HEK293T (cell line): ENCODE data around the gene CPLX3.

Source experiments
- CTCF ChIA-PET: fragments of 350-600 bp; formaldehyde crosslinking; extraction: SDS; loops from one replicate; lab custom pipeline; 2021; ENCODE audit warnings: antibody characterized with exemption, inconsistent platforms; lab: Yijun Ruan, JAX
- POLR2A ChIA-PET: fragments of 350-600 bp; formaldehyde crosslinking; extraction: SDS; loops from one replicate; lab custom pipeline; 2020; ENCODE audit warnings: antibody characterized with exemption, inconsistent platforms; lab: Yijun Ruan, JAX
- DNase-seq: peaks from one replicate; pipeline ENCODE4 v3.0.0; 2012; ENCODE audit warnings: mixed read lengths; ENCODE audit errors: extremely low spot score
- ARNT ChIP-seq: fragments of 450-650 bp; IDR thresholded peaks from 2 replicates; pipeline ENCODE4 v1.6.1; 2017; ENCODE audit warnings: mild to moderate bottlenecking
- BHLHE40 ChIP-seq: fragments of 450-650 bp; IDR thresholded peaks from 2 replicates; pipeline ENCODE4 v1.6.1; 2016; ENCODE audit warnings: mild to moderate bottlenecking, moderate library complexity, borderline replicate concordance
- CTBP1 ChIP-seq: fragments of 450-650 bp; IDR thresholded peaks from 2 replicates; pipeline ENCODE4 v1.6.1; 2016; ENCODE audit warnings: borderline replicate concordance
- ELF4 ChIP-seq: fragments of 450-650 bp; IDR thresholded peaks from 2 replicates; pipeline ENCODE4 v1.6.1; 2017; ENCODE audit warnings: antibody characterized with exemption
- FOXA1 ChIP-seq: fragments of 450-650 bp; IDR thresholded peaks from 2 replicates; pipeline ENCODE4 v1.6.1; 2016; ENCODE audit warnings: mild to moderate bottlenecking
- FOXK2 ChIP-seq: fragments of 450-650 bp; IDR thresholded peaks from 2 replicates; pipeline ENCODE4 v1.6.1; 2016; ENCODE audit warnings: mild to moderate bottlenecking
- FOXM1 ChIP-seq: fragments of 450-650 bp; IDR thresholded peaks from 2 replicates; pipeline ENCODE4 v1.6.1; 2017; ENCODE audit warnings: mild to moderate bottlenecking, borderline replicate concordance
- HDGF ChIP-seq: fragments of 450-650 bp; IDR thresholded peaks from 2 replicates; pipeline ENCODE4 v1.6.1; 2017; ENCODE audit warnings: antibody characterized with exemption, borderline replicate concordance
- L3MBTL2 ChIP-seq: fragments of 450-650 bp; conservative IDR thresholded peaks from 2 replicates; pipeline ENCODE4 v1.6.1; 2016; ENCODE audit warnings: mild to moderate bottlenecking
- LEF1 ChIP-seq: fragments of 450-650 bp; IDR thresholded peaks from 2 replicates; pipeline ENCODE4 v1.6.1; 2017; ENCODE audit warnings: mild to moderate bottlenecking, borderline replicate concordance
- NFRKB ChIP-seq: fragments of 450-650 bp; IDR thresholded peaks from 2 replicates; pipeline ENCODE4 v1.6.1; 2016; ENCODE audit warnings: mild to moderate bottlenecking, moderate library complexity
- PKNOX1 ChIP-seq: fragments of 450-650 bp; IDR thresholded peaks from 2 replicates; pipeline ENCODE4 v1.6.1; 2016
- SP1 ChIP-seq: fragments of 450-650 bp; IDR thresholded peaks from 2 replicates; pipeline ENCODE4 v1.6.1; 2017
- SUZ12 ChIP-seq: fragments of 450-650 bp; IDR thresholded peaks from 2 replicates; pipeline ENCODE4 v1.6.1; 2016; ENCODE audit warnings: mild to moderate bottlenecking
- TARDBP ChIP-seq: fragments of 450-650 bp; IDR thresholded peaks from 2 replicates; pipeline ENCODE4 v1.6.1; 2016
- ZNF384 ChIP-seq: fragments of 450-650 bp; IDR thresholded peaks from 2 replicates; pipeline ENCODE4 v1.6.1; 2016

CPLX3 gene

GRCh38 chr15:74864296-74864695 lies 37.9 kb downstream of the CPLX3 start:
- ChIA-PET POLR2A (no interaction called here), CTCF (interaction anchor here (0.6 kb wide), 1 partner anchor 95 kb away, joined by 4 read pairs; no protein-coding TSS in a partner anchor)
- no peak for TF ChIP-seq NFRKB
- no peak for TF ChIP-seq TARDBP
- TF ChIP-seq ZNF384, result no peak
- TF ChIP-seq SUZ12, result no peak
- TF ChIP-seq PKNOX1, result no peak
- no peak for TF ChIP-seq CTBP1

GRCh38 chr15:74865316-74865715 lies 38.9 kb downstream of the CPLX3 start:
- TF ChIP-seq TARDBP (no peak), FOXK2 (no peak), LEF1 (no peak)
- no peak for DNase-seq
- ChIA-PET CTCF (no interaction called here), POLR2A (interaction anchor here (0.9 kb wide), 1 partner anchor 22 kb away, joined by 3 read pairs; the partner anchor contains the start of gene ULK3)

More at GRCh38 chr15:74864296-74864695, 37.9 kb downstream of the CPLX3 start:
- DNase-seq, result no peak

DNA sequence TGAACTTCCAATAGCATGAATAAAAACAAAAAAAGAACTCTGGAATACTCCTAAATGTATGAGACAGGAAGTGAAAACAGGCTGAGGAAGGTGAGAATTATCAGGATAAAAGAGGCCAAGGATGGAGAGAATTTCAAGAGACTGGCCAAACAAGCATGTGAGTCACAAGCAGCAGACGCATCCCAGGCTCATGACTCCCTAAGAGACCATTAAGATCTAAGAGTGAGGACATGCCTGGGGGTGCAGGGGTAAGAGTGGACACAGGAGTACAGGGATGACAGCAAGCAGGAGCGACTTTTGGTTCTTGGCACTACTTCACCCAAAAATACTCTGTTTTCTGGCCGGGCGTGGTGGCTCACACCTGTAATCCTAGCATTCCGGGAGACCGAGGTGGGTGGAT lies 39.7 kb downstream of the CPLX3 start:
- CTCF ChIA-PET, result interaction anchor here (0.5 to 2.0 kb wide), 2 partner anchors 36 to 487 kb away, joined by 3 to 6 read pairs; no protein-coding TSS in a partner anchor
- no peak for DNase-seq
- POLR2A ChIA-PET, result no interaction called here
- TF ChIP-seq TARDBP (no peak), ARNT (no peak), HDGF (no peak), CTBP1 (no peak)

GRCh38 chr15:74867466-74868038 lies 41.1 kb downstream of the CPLX3 start:
- CTCF ChIA-PET, result interaction anchor here (2.0 kb wide), 1 partner anchor 34 kb away, joined by 6 read pairs; no protein-coding TSS in a partner anchor
- POLR2A ChIA-PET, result no interaction called here
- TF ChIP-seq SUZ12 (no peak), PKNOX1 (no peak), ARNT (no peak), FOXM1 (no peak), SP1 (no peak), ZNF384 (no peak), CTBP1 (no peak), LEF1 (no peak), HDGF (no peak), L3MBTL2 (no peak), TARDBP (no peak), BHLHE40 (no peak), ELF4 (no peak), FOXA1 (no peak), NFRKB (no peak), FOXK2 (no peak)
- no peak for DNase-seq

DNA sequence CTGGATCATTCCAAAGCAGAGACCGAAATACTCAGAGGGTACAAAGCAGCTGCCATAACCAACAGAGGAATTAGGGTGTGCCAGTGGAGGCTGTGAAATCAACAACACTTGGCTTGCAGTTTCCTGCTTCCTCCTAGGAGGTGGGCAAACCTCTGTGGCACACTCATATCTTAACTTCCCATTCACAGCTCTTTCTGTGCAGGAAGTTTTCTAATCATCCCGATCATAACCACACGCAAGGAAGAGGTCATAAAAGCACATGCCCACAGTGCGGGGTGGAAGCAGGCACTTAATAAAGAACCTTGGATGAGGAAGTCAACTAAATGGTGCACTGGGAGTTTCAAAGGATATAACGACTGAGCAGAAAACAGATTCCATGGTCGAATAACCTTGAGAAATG lies 41.6 kb downstream of the CPLX3 start:
- POLR2A ChIA-PET, result no interaction called here
- no peak for DNase-seq
- CTCF ChIA-PET, result interaction anchor here (2.0 kb wide), 1 partner anchor 34 kb away, joined by 6 read pairs; no protein-coding TSS in a partner anchor
- TF ChIP-seq SP1 (no peak), L3MBTL2 (no peak)

DNA sequence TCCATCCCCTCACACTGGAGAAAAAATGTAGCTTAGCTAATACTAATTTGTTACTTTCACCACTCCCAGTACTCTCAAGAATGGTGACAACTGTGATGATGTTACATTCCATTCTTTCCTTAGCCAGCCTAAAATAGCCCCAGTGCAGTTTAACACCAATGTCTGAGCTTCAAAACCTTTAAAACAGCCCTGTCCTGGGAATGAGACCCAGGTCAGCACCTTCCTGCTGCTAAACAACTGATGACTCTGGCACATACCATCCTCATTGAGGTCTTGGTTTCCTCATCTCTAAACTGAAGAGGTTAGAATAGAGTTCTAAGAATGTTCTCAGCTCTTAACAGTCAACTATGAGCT lies 42.9 kb downstream of the CPLX3 start:
- no peak for TF ChIP-seq ELF4
- no peak for TF ChIP-seq FOXK2
- no peak for TF ChIP-seq ARNT
- TF ChIP-seq FOXA1, result no peak
- no peak for TF ChIP-seq SP1
- TF ChIP-seq CTBP1, result no peak
- TF ChIP-seq TARDBP, result no peak
- no peak for TF ChIP-seq SUZ12
- no peak for TF ChIP-seq ZNF384
- TF ChIP-seq FOXM1, result no peak
- CTCF ChIA-PET, result interaction anchor here (0.7 kb wide), 1 partner anchor 13 kb away, joined by 3 read pairs; no protein-coding TSS in a partner anchor
- no peak for DNase-seq
- POLR2A ChIA-PET, result interaction anchor here (0.9 to 2.7 kb wide), 5 partner anchors 11 to 27 kb away, joined by 3 to 14 read pairs (median 4); partner anchors contain the start of genes MPI and ULK3

GRCh38 chr15:74869726-74870407 lies 43.4 kb downstream of the CPLX3 start:
- DNase-seq, result no peak
- POLR2A ChIA-PET, result interaction anchor here (0.9 to 2.7 kb wide), 6 partner anchors 12 to 109 kb away, joined by 3 to 14 read pairs (median 4); partner anchors contain the start of genes MPI and ULK3
- TF ChIP-seq LEF1 (no peak), CTBP1 (no peak), ARNT (no peak), SUZ12 (no peak), FOXK2 (no peak), PKNOX1 (no peak), BHLHE40 (no peak), FOXM1 (no peak), FOXA1 (no peak), TARDBP (no peak), HDGF (no peak), NFRKB (no peak), ELF4 (no peak), ZNF384 (no peak), L3MBTL2 (no peak), SP1 (no peak)
- CTCF ChIA-PET, result interaction anchor here (0.7 to 0.9 kb wide), 2 partner anchors 13 to 81 kb away, joined by 3 to 4 read pairs; no protein-coding TSS in a partner anchor
